GM13977 (cell line): ENCODE data around the gene LRRC46.

Source experiments
- DNase-seq: peaks from one replicate; pipeline ENCODE4 v3.0.0; 2012; ENCODE audit warnings: low spot score
- in situ Hi-C: fragments of 300-500 bp; cut with MboI; formaldehyde crosslinking; loops from one replicate; pipeline ENCODE4 v1.12.0; 2022; ENCODE audit warnings: low sequenced_read_pairs, low pct_unique_long_range_greater_than_20kb, mixed read lengths, inconsistent platforms; ENCODE audit not compliant: unreplicated experiment
- TF ChIP-seq, protein P1 (sequence below): IDR thresholded peaks from 2 replicates; pipeline ENCODE4 v1.5.1; 2012; ENCODE audit warnings: mild to moderate bottlenecking, control low read depth; ENCODE audit not compliant: insufficient read depth; ENCODE audit errors: extremely low read depth, missing control alignments

Gene LRRC46

DNA sequence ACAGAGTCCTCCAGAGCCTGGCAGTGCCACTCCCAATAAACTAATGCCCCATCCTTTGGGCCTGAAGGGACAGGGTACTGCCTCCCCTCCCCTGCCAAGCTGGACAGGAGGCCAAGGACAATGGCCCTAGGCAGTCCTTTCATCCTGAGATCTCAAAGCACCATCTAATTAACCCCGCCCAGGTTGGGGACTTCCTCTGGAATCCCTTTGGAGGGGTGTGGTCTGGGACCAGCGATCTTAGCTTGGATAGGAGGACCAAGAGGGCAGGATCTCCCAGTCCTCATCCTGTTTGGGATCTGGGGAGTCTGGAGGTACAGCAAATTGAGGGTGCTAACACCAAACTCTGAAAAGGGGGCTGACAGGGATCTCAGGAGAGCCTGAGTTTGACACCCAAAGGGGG, 37.6 kb downstream of the LRRC46 start:
- TF ChIP-seq, protein P1, sequence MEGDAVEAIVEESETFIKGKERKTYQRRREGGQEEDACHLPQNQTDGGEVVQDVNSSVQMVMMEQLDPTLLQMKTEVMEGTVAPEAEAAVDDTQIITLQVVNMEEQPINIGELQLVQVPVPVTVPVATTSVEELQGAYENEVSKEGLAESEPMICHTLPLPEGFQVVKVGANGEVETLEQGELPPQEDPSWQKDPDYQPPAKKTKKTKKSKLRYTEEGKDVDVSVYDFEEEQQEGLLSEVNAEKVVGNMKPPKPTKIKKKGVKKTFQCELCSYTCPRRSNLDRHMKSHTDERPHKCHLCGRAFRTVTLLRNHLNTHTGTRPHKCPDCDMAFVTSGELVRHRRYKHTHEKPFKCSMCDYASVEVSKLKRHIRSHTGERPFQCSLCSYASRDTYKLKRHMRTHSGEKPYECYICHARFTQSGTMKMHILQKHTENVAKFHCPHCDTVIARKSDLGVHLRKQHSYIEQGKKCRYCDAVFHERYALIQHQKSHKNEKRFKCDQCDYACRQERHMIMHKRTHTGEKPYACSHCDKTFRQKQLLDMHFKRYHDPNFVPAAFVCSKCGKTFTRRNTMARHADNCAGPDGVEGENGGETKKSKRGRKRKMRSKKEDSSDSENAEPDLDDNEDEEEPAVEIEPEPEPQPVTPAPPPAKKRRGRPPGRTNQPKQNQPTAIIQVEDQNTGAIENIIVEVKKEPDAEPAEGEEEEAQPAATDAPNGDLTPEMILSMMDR, result no peak
- no peak for DNase-seq
- in situ Hi-C loops, result no loop called here

DNA sequence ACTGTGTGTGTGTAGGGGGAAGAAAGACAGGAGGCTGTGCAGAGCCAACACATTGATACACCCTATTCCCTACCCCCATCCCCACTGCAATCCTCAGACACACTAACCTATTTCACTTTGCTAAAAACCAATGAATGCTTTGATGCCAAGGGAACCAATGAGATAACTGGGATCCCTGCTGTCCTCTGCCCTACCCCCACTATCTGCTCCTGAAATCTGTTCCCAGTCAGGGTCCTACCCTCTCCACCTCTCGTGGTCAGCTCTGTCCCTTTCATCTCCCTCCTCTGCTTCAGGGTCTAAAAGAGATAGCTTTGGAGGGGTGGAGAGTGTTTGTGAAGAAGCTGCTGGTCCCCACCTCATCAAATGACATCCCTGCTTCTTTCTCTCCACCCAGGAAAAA, 38.6 kb downstream of the LRRC46 start:
- DNase-seq, result no peak
- TF ChIP-seq, protein P1, result no peak
- in situ Hi-C loops, result no loop called here

DNA sequence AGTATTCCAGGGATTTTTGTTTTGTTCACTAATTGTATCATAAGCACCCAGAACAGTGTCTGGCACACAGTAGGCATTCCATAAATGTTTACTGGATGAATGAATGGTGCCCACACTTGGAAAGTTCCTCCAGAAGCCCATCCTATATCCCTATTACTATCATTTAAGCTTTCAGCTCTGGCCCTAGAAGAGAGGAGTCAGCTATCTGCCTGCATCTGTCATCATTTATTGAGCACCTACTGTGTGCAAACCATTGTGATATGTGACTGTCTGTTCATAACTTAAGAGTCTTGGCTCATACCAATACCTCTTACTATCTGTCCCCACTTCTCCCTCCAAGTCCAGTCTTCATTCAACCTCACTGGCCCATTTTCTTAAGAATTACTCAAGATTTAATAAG, 39.6 kb downstream of the LRRC46 start:
- TF ChIP-seq, protein P1, result no peak
- no peak for DNase-seq
- in situ Hi-C loops, result no loop called here

DNA sequence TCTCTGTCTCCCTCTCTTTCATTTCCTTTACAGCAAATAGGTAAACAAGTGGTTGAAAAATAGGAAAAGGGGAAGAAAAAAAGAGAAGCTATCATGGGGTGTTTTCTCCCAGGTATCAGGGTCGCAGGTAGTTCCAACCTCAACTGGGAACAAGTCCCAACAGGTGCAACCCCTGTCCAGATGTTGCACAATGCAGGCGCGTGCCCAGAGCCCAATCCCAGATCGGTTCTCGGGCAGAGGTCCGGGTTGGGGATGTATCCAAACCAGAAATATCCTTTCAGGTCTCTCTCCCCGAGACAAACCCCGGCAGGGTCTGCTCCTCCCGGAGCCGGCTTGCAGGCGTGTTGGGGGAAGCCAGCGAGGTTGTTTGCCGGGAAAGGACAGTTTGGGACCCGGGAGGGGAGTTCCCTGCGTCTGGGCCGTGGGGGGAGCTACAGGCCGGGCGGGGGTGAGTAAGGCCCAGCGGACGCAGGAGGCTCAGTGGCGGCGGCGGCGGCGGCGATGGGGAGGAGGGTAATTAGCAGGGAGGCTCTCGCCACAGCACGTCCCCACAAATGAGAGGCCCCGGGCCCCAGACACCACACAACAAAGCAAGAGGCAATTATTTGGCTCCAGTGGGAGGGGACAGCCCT, 40.7 kb downstream of the LRRC46 start:
- in situ Hi-C loops, result no loop called here
- no peak for DNase-seq
- TF ChIP-seq, protein P1, result no peak

DNA sequence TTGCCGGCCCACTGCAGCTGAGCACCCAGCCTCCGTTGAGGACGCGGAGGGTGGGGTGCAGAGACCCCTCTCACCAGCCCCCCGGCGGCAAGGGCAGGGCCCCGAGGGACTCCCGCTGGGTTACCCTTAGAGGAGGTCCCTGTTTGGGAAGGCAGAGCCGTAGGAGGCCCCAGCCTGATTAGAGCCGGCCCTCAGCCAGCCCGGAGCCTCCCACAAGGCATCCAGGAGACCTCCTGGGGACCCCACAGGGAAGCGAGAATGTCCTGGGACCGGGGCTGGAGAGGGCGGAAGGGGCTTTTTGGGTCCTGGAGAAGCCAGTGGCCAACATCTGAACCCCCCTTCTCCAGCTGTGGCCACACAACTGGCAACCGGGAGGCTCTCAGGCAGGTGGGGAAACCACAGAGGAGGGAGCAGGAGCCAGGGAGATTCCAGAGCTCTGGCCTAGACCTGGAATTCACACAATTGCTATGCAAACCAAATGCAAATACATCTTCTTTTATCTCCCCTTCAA, 41.2 kb downstream of the LRRC46 start:
- in situ Hi-C loops, result no loop called here
- TF ChIP-seq, protein P1, result no peak
- DNase-seq, result no peak

DNA sequence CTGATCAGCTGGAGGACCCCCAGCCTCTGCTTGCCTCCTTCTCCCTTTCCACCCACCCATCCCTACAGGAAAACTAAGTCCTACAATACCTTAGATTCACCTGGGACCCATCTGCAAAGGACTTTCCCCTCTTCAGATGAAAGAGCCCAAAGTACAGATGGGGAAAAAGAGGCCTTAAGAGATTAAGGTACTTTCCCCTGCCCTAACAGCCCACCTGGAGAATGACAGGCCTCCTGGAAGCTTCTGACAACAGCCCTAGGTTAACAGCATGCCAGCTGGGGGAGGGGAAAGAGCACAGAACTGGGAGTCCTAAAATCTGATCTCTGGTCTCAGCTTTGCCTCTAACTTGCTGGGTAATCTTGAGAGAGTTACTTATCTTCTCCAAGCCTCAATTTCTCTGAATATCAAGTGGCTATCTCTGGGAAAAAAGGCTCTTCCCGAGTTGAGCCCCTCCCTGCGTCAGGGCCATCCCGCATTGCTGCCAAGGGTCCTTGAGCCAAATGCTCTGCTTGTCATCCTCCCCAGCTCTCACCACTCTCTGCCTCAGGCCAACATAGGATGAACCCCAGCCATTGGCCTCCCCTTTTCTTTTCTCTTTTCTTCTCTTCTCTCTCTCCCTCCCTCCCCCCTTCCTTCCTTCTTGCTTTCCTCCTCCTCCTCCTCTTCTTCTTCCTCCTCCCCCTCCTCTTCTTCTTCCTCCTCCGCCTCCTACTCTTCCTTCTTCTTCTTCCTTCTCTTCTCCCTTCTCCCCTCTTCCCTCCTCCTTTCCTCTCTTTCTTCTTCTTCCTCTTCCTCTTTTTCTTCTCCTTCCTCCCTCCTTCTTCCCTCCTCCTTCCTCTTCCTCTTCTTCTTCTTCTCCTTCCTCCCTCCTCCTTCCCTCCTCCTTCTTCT, 42.0 kb downstream of the LRRC46 start:
- DNase-seq, result no peak
- in situ Hi-C loops, result no loop called here
- TF ChIP-seq, protein P1, result no peak
